ENCODE data around the gene ST3GAL3.

- TF ChIP-seq, protein P1, sequence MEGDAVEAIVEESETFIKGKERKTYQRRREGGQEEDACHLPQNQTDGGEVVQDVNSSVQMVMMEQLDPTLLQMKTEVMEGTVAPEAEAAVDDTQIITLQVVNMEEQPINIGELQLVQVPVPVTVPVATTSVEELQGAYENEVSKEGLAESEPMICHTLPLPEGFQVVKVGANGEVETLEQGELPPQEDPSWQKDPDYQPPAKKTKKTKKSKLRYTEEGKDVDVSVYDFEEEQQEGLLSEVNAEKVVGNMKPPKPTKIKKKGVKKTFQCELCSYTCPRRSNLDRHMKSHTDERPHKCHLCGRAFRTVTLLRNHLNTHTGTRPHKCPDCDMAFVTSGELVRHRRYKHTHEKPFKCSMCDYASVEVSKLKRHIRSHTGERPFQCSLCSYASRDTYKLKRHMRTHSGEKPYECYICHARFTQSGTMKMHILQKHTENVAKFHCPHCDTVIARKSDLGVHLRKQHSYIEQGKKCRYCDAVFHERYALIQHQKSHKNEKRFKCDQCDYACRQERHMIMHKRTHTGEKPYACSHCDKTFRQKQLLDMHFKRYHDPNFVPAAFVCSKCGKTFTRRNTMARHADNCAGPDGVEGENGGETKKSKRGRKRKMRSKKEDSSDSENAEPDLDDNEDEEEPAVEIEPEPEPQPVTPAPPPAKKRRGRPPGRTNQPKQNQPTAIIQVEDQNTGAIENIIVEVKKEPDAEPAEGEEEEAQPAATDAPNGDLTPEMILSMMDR (optimal IDR thresholded peaks at IDR 0.05 in 1 of 3, IDR thresholded peaks at IDR 0.05 in 1 of 3, conservative IDR thresholded peaks at IDR 0.05 in 1 of 3; ENCODE audit: extremely low read depth in 1 of 3, insufficient read depth in 2 of 3, low read length in 3 of 3), result no peak
- no peak for TF ChIP-seq EZH2 (IDR thresholded peaks at IDR 0.05; ENCODE audit: low read length)
Measured at GRCh38 chr1:43747736-43748135, 40.4 kb downstream of the ST3GAL3 start.

All from keratinocyte (primary cell).